NCI-H128 (cell line): Measurements from ENCODE around the gene TM9SF3.

Source experiments
- DNase-seq: peaks from one replicate; lab custom pipeline; 2025; ENCODE audit not compliant: unreplicated experiment; lab: John Stamatoyannopoulos, UW

TM9SF3 gene

GRCh38 chr10:96473866-96474265 lies 112.9 kb downstream of the TM9SF3 start:
- no peak for DNase-seq

- DNase-seq: no peak
Measured at GRCh38 chr10:96470116-96470743, 116.6 kb downstream of the TM9SF3 start.

DNA sequence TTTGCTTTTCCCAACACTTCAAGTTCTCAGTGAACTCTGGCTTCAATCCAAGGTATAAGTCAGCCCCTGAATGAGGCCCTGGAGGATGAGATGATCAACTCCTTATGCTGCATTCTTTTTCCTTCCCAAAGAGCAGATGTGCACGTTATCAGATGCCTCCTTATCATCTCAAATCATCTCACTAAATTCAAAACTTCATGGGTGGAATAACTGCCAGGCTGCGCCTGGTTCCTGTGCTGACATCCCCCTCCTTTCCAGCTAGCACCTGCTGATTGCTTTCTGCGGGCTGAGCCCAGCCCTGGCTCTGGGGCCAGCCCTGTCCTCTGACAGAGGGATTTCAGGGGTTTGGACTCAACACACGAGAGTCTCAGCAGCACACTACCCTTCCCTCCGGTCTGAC lies 118.0 kb downstream of the TM9SF3 start:
- no peak for DNase-seq
